ENCODE results near the gene SSBP3.

SSBP3 gene

GRCh38 chr1:54279457-54279856 is 126.7 kb downstream of the SSBP3 start:
- DNase-seq = no peak

GRCh38 chr1:54278941-54279422 is 127.2 kb downstream of the SSBP3 start:
- DNase-seq = no peak

GRCh38 chr1:54277451-54278341 is 128.5 kb downstream of the SSBP3 start:
- DNase-seq = no peak

GRCh38 chr1:54276617-54277450 is 129.4 kb downstream of the SSBP3 start:
- DNase-seq = no peak

- no peak for DNase-seq
These were observed 130.8 kb downstream of the SSBP3 start for GRCh38 chr1:54275349-54275748.

- no peak for DNase-seq
These were observed 131.3 kb downstream of the SSBP3 start for GRCh38 chr1:54274881-54275280.

GRCh38 chr1:54274448-54274847 is 131.7 kb downstream of the SSBP3 start:
- DNase-seq = no peak

- DNase-seq = no peak
These were observed 132.4 kb downstream of the SSBP3 start for GRCh38 chr1:54273795-54274163.

GRCh38 chr1:54273092-54273794 is 133.0 kb downstream of the SSBP3 start:
- no peak for DNase-seq

GRCh38 chr1:54272772-54273091 is 133.5 kb downstream of the SSBP3 start:
- no peak for DNase-seq

- no peak for DNase-seq
These were observed 134.1 kb downstream of the SSBP3 start for GRCh38 chr1:54272134-54272533.

GRCh38 chr1:54271341-54271740 is 134.9 kb downstream of the SSBP3 start:
- DNase-seq = no peak

GRCh38 chr1:54270543-54270942 is 135.7 kb downstream of the SSBP3 start:
- DNase-seq = no peak

- no peak for DNase-seq
These were observed 137.4 kb downstream of the SSBP3 start for GRCh38 chr1:54268762-54269297.

- no peak for DNase-seq
These were observed 138.1 kb downstream of the SSBP3 start for GRCh38 chr1:54267815-54268761.

GRCh38 chr1:54266908-54267307 is 139.3 kb downstream of the SSBP3 start:
- no peak for DNase-seq

GRCh38 chr1:54266195-54266594 is 140.0 kb downstream of the SSBP3 start:
- DNase-seq = no peak

- DNase-seq = no peak
These were observed 140.5 kb downstream of the SSBP3 start for GRCh38 chr1:54265659-54266058.

- DNase-seq = no peak
These were observed 141.1 kb downstream of the SSBP3 start for GRCh38 chr1:54265126-54265525.

GRCh38 chr1:54263601-54264226 is 142.5 kb downstream of the SSBP3 start:
- DNase-seq = no peak

- no peak for DNase-seq
These were observed 143.9 kb downstream of the SSBP3 start for GRCh38 chr1:54262244-54262643.

All from KG1 (cell line).